AG10803 (cell line): Measurements from ENCODE around the gene LRRC37A2.
"Not testable (repeated sequence)": the region's sequence is repeated elsewhere in the genome, so short reads cannot be mapped to it uniquely, and the experiment has no call there.

Experiments used
- DNase-seq: peaks from one replicate; pipeline ENCODE4 v3.0.0; 2010; ENCODE audit warnings: low read depth
- H3K4me3 ChIP-seq: 2 replicates; pipeline ENCODE4 v1.5.1; 2011; ENCODE audit warnings: mild to moderate bottlenecking, low read length, control low read depth

The LRRC37A2 gene

DNA sequence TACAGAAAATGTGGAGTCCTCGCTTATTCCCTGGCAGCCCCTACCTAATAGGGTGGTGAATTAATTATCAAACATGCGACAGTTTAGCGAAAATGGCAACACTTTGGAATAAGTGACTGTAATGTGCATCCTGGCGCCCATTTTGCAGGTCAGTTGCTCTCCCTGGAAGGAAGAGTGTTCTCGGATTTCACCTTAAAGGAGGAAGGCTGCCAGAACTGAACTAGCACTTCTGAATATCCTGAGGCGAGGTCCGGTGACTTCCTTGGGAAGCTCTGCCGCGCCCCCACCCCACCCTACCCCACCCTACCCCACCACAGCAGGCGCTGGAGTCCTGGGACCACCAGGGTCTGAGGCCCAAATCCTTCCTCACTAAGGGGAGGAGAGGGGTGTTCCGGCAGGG is at the start of gene LRRC37A2:
TSS of gene LRRC37A2 (plus strand) at position 301 of the 400 bp plus-strand sequence. CDS start 245 bp downstream, outside the sequence.
- not testable (repeated sequence) for DNase-seq, H3K4me3 ChIP-seq

GRCh38 chr17:46467618-46468017 is 44.6 kb upstream of the LRRC37A2 start:
- not testable (repeated sequence) for DNase-seq, H3K4me3 ChIP-seq

- H3K4me3 ChIP-seq, DNase-seq: not testable (repeated sequence)
Observed at GRCh38 chr17:46474489-46474888, 37.8 kb upstream of the LRRC37A2 start.

DNA sequence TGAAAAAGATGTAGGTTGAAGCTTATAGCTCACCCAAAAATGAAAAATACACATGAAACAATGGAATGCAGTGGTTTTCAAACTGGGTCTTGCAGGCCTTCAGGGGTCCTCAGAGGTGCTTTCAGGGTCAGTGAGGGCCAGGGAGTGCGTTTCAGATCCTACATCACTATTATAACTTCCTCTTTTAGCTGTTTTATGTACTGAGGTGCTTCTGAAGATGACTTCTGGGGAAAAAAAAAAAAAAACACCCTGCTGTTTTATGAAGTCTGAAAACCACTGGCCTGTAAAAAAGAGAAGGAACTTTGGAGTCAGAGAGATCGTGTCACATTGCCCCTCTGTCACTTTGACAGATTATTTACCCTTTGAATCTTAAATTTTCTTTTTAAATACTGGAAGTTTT is 36.7 kb upstream of the LRRC37A2 start:
- not testable (repeated sequence) for H3K4me3 ChIP-seq, DNase-seq

GRCh38 chr17:46478823-46479222 is 33.4 kb upstream of the LRRC37A2 start:
- not testable (repeated sequence) for DNase-seq

DNA sequence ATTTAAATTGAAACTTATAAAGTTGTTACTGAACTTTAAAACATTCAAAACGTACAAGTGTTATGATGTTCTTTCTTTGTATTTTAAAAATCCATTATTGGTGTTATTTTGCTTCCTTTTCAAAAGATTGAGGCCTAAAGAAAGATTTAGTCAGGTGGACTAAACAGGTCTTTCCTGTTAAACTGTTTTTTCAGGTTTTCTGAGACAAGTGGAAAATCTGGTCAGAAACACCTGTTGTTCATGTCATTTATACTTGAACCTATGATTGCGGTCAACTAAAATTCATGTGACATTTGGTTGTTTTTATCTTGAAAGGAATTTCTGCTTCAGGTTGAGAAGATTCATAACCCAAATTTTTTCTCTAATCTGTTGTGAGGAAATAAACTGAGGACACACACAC is 31.0 kb upstream of the LRRC37A2 start:
- not testable (repeated sequence) for H3K4me3 ChIP-seq, DNase-seq

More at GRCh38 chr17:46478823-46479222, 33.4 kb upstream of the LRRC37A2 start:
- H3K4me3 ChIP-seq: not testable (repeated sequence)

DNA sequence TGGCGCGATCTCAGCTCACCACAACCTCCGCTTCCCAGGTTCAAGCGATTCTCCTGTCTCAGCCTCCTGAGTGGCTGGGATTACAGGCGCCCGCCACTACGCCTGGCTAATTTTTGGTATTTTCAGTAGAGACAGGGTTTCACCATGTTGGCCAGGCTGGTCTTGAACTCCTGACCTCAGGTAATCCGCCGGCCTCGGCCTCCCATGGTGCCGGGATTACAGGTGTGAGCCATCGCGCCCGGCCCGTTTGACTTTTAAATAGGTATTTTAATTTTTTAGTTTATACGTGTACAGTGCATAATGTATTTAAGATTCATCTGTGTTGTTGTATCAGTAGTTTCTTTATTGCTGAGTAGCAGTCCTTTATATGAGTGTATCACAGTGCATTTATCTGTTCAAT is 20.2 kb upstream of the LRRC37A2 start:
- not testable (repeated sequence) for H3K4me3 ChIP-seq, DNase-seq

GRCh38 chr17:46499437-46500139 is 12.7 kb upstream of the LRRC37A2 start:
- DNase-seq, H3K4me3 ChIP-seq: not testable (repeated sequence)

DNA sequence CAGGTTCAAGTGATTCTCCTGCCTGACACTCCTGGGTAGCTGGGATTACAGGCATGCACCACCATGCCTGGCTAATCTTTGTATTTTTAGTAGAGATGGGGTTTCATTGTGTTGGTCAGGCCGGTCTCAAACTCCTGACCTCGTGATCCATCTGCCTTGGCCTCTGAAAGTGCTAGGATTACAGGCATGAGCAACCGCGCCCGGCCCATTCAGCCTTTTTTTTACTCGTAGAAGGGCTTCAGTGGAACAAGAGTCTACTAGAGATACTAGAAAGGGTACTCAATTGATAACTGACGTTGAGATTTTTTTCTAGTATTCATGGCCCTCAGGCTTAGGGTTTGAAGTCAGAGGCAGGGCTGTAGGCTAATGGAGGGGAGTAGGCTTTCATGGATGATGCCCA is 6.4 kb upstream of the LRRC37A2 start:
- not testable (repeated sequence) for DNase-seq, H3K4me3 ChIP-seq

GRCh38 chr17:46534716-46535115 is 22.4 kb downstream of the LRRC37A2 start:
- not testable (repeated sequence) for DNase-seq

GRCh38 chr17:46548607-46549006 is 36.3 kb downstream of the LRRC37A2 start:
- H3K4me3 ChIP-seq, DNase-seq: not testable (repeated sequence)

More at GRCh38 chr17:46534716-46535115, 22.4 kb downstream of the LRRC37A2 start:
- not testable (repeated sequence) for H3K4me3 ChIP-seq

DNA sequence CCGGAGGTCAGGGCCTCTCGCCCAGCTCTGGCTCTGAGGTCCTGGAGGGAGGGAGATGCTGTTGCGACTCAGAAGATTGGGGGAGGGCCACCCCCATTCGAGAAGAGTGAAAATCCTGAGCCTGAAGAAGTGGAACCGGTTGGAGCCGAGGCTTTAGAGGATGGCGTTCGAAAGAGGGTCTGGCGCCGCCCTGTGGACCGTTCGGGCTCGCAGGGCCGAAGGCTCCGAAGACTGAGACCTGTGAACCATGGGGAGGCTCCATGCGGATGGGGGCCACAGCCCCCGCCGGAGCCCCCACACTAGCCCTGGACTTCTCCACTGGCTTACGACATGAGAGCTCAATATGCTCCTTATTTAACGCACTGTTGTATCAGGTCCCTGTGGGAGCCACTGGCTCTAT is 46.9 kb downstream of the LRRC37A2 start:
- not testable (repeated sequence) for DNase-seq, H3K4me3 ChIP-seq

DNA sequence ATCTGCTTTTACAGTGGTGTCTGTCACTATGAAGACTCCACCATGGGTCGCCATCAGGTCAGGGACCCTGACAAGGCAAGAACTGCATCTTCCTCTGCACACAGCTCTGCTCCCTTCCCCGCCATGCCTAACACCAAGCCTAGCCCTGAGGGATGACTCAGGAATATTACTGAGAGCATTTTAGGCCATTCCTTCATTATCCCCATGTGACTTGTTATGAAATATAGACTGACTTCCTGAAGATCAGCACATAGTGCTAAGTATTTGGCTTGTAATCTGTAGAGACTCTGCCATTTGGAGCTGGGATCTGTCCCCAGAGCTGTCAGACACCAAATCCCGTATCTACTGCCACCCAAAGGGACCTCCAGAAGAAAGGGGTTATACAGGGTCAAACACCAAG is 47.8 kb downstream of the LRRC37A2 start:
- H3K4me3 ChIP-seq, DNase-seq: not testable (repeated sequence)

DNA sequence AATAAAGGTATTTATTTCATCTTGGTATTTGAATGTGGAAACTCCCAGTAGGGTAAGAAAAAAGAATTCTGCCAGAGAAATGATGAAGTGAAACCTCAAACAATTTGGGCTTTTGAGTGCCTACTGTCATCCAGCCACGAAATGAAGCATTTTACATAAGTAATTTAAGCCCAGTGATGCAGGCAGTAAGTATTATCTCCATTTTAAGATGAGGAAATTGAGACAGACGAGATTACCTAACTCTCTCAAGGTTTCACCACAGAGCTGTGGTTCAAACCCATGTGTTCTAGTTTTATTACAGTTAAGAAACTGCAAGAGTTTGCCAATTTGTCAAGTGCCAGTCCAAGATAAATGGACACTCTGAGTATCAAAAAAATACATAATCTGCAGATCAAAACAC is 54.0 kb downstream of the LRRC37A2 start:
- not testable (repeated sequence) for H3K4me3 ChIP-seq

DNA sequence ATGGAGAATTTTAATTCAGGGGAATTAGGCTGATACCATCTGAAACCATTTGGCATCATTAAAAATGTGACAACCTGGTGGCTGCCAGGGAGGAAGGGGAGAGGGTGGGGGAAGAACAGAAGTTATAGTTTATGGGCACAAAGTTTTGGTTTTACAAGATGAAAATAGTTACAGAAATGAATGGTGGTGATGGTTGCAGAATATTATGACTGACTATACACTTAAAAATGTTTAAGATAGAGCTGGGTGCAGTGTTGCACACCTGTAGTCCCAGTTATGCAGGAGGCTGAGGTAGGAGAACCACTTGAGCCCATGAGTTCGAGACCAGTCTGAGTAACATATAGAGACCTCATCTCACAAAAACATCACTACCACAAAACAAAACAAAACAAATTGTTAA is 54.7 kb downstream of the LRRC37A2 start:
- DNase-seq, H3K4me3 ChIP-seq: not testable (repeated sequence)

More for the DNA sequence above, 54.0 kb downstream of the LRRC37A2 start:
- DNase-seq: not testable (repeated sequence)

- H3K4me3 ChIP-seq, DNase-seq: not testable (repeated sequence)
Observed at GRCh38 chr17:46571796-46572195, 59.5 kb downstream of the LRRC37A2 start.

- not testable (repeated sequence) for DNase-seq, H3K4me3 ChIP-seq
Observed at GRCh38 chr17:46579083-46580075, 67.1 kb downstream of the LRRC37A2 start, which contains the start of gene ARL17A. Gene ARL17A (minus strand): TSS chr17:46579691. CDS start chr17:46576322, 3,369 bp downstream.

GRCh38 chr17:46580082-46580481 is 67.8 kb downstream of the LRRC37A2 start:
- not testable (repeated sequence) for H3K4me3 ChIP-seq, DNase-seq

DNA sequence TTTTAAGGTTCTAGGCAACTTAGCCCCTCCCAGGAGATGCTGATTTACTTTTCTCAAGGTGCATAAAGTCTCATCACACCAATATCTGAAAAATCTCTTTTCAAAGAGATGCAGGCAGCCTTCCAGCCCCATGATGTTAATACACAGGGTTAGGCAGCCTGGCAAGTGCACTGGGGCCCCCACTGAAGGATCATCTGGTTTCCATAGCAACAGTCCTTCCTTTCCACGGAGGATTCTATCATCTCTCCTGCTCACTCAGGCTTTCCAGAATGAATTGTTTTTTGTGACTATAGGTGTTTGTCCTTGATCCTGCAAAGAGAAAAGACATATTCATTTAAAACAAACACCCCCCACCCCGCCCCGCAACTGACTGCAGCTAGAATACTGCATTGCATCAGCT is 73.2 kb downstream of the LRRC37A2 start:
- not testable (repeated sequence) for H3K4me3 ChIP-seq, DNase-seq
